Activated CD4-positive, alpha-beta T cell treated with anti-CD3 and anti-CD28 coated beads, Interleukin-2, amount 50 U/mL, for 16 hours (primary cell): ENCODE measurements around the gene OFD1.
A peak's percentile ranks its signal among the peaks of the same experiment; 100 is the strongest.
"Not testable (repeated sequence)": the region's sequence is repeated elsewhere in the genome, so short reads cannot be mapped to it uniquely, and the experiment has no call there.

Experiments
- DNase-seq: peaks from one replicate; pipeline ENCODE4 v3.0.0-alpha.2; 2020

The OFD1 gene

GRCh38 chrX:13711141-13711540 is 23.4 kb upstream of the OFD1 start:
- no peak for DNase-seq

GRCh38 chrX:13716455-13716854 is 18.1 kb upstream of the OFD1 start:
- no peak for DNase-seq

GRCh38 chrX:13716905-13717304 is 17.6 kb upstream of the OFD1 start:
- DNase-seq: no peak

- DNase-seq: no peak
These were observed 16.7 kb upstream of the OFD1 start for GRCh38 chrX:13717700-13718472.

DNA sequence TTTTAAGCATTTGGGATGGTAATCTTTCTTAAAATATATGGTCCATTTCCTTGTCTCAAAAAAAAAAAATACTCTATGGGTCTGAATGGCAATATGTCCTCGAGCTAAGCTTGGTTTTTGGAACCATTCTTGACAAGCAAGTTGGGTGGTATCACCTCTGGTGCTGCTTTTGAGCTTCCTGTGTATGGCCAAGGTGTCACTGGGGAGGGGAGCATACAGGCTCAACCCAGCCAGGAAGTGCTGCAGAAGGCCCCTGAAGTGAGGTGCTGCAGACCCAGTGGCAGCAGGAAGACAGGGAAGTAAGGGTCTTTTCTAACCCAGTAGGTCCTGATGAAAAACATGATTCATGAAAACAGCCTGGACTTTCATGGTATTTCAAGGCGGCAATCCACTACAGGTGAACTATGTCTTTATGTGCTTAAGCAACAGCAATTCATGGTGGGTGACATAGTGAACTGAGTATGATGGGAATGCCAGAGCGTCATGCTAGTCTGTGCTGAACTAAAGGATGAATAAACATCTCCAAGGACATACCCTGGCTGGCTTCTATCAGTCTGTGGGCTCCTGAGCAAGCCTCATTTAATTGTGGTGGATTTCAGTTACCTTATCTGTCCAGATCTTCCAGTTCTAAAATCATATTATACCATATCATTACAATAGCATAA is 15.2 kb upstream of the OFD1 start:
- DNase-seq: no peak

DNA sequence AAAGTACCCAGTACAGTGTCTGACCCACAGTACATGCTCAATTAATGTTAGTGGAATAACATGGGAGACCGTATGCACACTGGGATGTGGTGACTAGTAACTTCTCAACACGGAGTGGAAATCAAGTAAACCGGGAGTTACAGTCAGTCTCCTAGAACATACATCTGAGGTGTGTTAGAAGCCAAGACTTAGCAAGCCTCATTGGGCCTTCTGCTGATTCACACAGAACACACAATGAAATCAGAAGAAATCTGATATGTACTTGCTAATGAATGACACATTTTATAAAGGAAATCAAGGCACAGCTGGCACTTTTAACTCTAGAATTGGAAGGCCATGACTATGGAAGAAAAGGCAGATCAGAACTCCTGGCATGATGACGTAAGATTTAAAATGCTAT is 13.2 kb upstream of the OFD1 start:
- DNase-seq: no peak

- no peak for DNase-seq
These were observed 12.6 kb upstream of the OFD1 start for GRCh38 chrX:13721819-13722519.

DNA sequence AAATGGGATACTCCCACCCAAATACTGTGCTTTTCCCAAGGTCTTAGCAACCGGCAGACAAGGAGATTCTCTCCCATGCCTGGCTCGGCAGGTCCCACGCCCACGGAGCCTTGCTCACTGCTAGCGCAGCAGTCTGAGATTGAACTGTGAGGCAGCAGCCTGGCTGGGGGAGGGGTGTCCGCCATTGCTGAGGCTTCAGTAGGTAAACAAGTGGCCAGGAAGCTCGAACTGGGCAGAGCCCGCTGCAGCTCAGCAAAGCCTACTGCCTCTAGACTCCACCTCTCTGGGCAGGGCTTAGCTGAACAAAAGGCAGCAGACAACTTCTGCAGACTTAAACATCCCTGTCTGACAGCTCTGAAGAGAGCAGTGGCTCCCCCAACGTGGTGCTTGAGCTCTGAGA is 9.7 kb upstream of the OFD1 start:
- not testable (repeated sequence) for DNase-seq

GRCh38 chrX:13726583-13726982 is 8.0 kb upstream of the OFD1 start:
- DNase-seq: not testable (repeated sequence)

DNA sequence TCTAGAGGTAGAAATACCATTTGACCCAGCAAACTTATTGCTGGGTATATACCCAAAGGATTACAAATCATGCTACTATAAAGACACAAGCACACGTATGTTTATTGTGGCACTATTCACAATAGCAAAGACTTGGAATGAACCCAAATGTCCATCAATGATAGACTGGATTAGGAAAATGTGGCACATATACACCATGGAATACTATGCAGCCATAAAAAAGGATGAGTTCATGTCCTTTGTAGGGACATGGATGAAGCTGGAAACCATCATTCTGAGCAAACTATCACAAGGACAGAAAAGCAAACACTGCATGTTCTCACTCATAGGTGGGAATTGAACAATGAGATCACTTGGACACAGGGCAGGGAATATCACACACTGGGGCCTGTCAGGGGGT is 4.0 kb upstream of the OFD1 start:
- not testable (repeated sequence) for DNase-seq

DNA sequence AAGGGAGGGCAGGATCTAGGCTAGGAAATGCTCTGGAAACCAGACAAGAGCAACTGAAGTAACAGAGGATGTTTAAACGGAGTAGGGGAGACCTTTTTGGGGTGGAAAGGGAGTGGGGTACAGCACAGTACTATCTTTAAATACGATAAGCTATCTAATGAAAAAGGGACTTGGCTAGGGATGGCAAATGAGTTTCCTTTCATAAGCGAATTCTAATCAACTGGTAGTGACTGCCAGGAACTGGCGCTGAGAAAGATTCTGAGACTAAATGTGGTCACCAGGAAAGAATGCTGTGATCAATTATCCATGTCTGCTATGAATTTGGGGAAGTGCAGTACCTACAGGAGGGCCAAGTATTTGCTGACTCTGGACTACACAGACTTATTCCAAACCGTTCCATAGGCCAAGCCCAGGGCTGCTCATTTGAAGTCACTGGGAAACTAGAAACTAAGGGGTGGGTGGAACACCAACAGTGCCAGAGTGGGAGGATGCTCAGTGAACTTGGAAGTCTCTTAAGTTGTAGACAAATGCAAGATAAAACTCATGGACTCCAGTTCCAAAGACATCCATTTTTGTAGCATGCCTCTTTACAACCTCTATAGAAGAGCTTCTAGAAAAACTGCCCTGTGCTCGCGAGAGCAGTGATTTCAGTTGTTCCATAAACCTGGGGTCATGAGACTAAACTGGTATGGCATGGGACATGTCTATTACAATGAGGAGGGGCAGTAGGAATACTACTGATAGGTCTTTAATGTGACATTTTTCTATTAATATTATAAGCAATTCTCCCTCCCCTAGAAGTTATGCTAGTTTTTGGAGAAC is 2.1 kb upstream of the OFD1 start:
- no peak for DNase-seq

GRCh38 chrX:13733506-13733905 is 1.0 kb upstream of the OFD1 start:
- DNase-seq: no peak

- DNase-seq: no peak
These were observed 7.1 kb downstream of the OFD1 start for GRCh38 chrX:13741695-13742094.

- peak; percentile 76 for DNase-seq
These were observed 8.0 kb downstream of the OFD1 start for GRCh38 chrX:13742397-13743176.

DNA sequence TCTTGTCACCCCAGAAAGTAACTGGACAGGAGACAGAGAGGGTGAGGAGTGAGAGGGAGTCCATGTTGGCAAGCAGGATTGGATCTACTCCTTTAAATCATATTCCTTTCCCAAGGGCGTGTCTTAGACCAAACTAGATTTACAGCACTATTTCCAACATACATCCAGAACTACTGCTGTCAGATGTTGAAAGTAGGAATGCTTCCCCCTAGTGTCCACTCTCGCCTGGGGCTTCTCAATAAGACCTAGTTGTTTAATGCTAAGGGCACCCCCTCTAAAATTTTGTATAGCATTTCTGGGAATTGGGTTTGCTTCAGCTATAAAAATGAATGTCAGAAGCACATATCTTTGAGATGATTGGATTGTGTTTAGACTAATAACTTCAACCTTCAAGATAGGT is 13.3 kb downstream of the OFD1 start:
- no peak for DNase-seq

GRCh38 chrX:13748486-13748885 is 13.9 kb downstream of the OFD1 start:
- no peak for DNase-seq

GRCh38 chrX:13750204-13750603 is 15.7 kb downstream of the OFD1 start:
- peak; percentile 61 for DNase-seq

- peak; percentile 18 for DNase-seq
These were observed 16.3 kb downstream of the OFD1 start for GRCh38 chrX:13750812-13751211.

- no peak for DNase-seq
These were observed 17.6 kb downstream of the OFD1 start for GRCh38 chrX:13752141-13752540.

DNA sequence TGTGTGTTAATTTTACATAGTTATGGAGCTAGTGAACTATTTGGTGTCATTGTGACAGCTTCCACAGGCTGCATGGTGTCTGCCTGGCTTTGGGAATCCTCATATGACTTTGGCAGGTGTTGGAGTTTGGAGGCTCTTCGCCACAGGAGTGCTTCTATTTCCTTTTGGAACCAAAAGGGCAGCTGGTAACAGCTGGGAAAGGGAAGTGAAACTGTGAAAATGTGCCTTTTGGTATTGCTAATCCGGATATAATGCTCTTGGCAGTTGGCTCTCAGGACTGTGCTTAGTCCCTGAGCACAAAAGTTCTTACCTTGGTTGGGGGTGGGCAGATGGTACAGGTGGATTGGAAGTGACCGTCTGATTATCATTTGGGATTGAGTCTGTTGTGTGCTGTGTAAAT is 18.1 kb downstream of the OFD1 start:
- DNase-seq: no peak

GRCh38 chrX:13754765-13755164 is 20.2 kb downstream of the OFD1 start:
- no peak for DNase-seq

DNA sequence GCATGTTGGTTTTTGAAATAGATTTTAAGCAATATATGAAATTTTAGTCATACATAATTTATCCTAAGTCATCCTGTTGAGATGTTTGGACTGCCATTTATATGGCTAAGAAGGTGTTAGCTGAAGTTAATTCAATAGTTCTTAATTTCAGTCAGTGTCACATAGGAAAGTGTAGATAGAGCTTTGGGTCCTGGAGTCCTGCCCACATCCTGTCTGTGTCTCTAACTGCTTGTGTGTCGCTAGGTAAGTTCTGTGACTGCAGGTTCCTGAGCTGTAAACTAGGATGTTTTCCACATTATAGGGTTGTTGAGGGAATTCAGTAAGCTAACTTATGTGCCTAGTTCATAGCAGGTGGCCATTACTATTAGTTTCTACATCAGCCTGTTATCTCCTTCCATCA is 20.7 kb downstream of the OFD1 start:
- DNase-seq: peak; percentile 22
